Measurements from ENCODE around the gene RAI1.

- TF ChIP-seq EZH2 (IDR thresholded peaks at IDR 0.05; ENCODE audit: low read depth) (no peak), CTCF (conservative IDR thresholded peaks at IDR 0.05) (no peak)
Observed at GRCh38 chr17:17709815-17710321, 28.6 kb downstream of the RAI1 start.

All from PC-9 (cell line).